HG02623 (cell line): Measurements from ENCODE around the gene DTD1.
"Not testable (repeated sequence)": the region's sequence is repeated elsewhere in the genome, so short reads cannot be mapped to it uniquely, and the experiment has no call there.

ENCODE experiments used
- ATAC-seq: cut with Tn5 transposase; IDR thresholded peaks from one replicate; pipeline ENCODE4 v1.9.1; 2021; ENCODE audit warnings: moderate library complexity; ENCODE audit not compliant: unreplicated experiment

Gene DTD1

DNA sequence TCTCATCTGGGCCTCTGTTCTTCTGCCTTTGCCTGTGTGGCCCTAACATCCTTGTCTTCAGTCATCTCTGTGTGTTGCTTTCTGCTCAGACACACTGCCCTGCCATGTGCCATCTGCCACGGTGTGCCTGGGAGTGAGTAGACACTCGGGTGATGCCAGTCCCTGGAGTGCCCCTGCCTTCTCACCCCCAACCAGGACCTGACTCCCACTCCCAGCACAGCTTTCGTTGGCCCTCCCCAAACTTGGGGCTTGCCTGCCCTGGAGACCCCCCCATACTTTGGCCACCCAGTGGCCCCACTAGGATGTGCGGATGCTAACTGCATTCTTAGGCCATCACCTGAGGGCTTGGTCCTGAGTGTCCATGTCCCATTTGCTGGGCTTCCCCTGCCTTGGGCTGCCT lies 149.3 kb downstream of the DTD1 start:
- ATAC-seq: no peak

DNA sequence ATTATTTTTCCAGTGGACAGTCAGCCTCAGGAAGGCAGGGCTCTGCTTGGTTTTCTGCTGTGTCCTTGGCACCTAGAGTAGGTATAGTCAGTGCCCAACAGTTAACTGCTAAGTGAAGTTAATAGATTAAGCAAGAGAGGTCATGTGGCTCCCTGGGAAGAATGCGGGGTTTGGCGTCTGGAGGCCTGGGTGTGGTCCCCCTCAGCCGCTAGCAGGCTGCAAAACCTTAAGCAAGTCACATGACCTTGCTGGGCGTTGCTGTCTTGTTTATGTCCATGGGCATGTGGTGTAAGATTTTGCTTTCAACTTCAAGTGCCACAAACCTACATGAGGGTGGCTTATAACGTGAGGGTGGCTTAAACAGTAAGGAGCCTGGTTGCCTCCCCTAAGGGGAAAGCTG lies 150.2 kb downstream of the DTD1 start:
- no peak for ATAC-seq

DNA sequence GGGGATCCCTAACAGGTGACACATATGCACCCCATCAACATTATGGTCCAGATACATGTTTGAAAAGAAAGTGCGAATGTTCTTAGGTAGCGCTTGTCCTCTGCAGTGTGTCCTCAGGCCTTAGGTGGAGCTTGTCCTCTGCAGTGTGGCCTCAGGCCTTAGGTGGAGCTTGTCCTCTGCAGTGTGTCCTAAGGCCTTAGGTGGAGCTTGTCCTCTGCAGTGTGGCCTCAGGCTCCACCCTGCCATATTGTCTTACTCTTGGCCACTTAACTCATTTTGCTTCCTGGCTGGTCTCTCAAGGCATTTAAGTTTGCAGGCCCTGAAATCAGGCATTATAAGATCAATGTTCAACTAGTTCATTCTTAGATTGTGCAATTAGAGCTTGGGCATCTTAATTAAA lies 151.0 kb downstream of the DTD1 start:
- ATAC-seq: no peak

DNA sequence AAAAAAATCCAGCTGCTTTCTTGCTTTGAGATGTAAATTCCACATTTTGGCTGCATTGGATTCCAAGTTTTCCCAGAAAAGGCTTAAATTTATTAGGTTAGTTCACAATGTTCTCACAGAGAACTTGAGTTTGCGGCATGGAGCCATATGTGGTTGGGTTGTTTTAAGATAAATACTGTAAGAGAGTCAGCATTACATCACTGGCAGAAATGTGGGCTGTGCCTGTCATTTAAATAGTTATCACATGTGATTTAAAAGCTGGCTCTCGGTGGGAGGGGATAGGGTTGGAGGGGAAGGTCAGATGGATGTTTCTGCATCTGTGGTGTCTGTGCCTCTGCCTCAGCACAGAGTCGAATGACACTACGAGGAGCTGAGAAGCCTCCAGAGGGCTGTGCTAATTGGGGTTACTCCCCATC lies 151.9 kb downstream of the DTD1 start:
- no peak for ATAC-seq

DNA sequence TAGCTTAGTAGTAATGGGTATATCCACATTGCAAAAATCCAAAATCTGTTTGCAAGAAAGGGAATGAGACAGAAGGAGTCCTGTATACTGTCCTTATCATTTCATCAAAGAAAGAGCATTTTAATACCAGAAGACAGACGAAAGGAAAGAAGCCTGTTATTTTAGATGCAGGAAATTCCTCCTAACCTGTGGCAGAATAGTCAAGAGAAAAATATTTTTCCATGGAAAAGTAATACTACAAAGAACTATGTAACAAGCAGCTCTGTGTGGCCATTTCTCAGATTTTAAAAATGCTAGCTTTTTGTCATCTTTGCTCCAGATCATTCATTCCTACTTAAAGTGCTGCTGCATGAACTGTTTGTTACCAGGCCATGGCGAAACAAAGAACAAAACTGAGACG lies 152.9 kb downstream of the DTD1 start:
- ATAC-seq: no peak

DNA sequence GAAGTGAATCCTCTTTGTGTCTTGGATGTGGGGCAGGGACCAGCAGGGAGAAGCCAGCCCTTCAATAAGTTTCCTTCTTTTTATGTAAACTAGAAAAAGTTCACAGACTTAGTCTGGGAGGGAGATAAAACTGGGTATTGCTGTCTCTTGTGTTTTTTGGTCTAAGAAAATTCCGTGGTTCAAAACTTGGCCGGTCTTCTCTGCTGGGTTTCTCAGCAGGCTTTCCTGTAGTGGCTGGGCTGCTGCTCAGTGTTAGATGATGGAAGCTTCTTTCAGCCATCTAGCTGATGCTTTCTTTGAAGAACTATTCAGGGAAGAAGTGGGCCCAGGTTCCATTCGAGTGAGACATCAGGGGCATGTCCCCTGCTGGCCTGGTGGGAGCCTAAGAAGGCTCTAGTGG lies 155.0 kb downstream of the DTD1 start:
- ATAC-seq: no peak

DNA sequence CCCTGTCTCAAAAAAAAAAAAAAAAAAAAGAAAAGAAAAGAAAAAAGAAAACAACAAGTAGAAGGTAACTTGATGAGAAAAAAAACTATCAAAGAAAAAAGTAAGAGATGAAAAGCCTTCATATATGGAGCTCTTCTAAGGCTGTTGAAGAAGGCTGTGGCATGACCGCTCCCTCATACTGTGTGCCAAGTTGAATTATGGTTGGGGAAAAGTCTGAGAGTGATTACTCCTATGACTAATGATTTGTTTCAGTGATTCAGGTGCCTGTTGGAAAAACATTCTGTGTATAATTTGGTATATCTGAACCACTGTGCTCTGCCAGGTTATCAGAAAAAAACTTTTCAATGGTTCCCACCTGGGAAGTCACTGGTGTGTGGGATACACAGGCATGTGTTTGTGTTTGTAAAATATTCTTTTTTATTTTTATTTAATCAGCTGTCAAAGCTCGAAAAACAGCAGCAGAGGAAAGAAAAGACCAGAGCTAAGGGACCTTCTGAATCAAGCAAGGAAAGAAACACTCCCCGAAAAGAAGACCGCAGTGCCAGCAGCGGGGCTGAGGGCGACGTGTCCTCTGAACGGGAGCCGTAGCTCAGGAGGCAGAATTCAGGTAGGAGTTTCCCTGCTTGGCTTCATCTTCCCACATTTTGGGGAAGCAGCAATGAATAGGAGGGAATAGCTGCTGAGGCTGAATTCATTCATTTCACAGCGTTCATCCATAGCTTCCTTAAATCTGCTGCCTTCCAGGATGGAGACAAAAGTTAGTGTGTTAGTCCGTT lies 156.0 kb downstream of the DTD1 start:
- no peak for ATAC-seq

DNA sequence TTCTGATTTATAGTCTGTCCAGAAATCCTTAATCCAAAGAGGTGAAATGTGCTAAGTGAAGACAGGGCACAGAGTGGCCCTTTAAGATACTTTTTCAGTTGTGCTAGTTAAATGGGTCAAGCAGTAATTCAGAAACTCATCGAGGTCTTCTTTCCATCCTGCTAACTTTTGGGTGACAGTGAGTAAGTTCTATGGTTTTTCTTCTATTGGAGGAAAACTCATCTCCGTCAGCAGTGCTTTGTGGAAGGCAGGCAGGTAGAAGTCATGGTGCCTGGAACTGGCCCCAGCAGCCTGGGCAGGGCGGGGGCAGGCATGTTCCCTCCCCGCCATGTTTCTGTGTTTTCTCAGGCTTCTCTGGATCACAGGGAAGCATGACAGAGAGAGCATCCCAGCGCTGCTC lies 159.2 kb downstream of the DTD1 start:
- no peak for ATAC-seq

DNA sequence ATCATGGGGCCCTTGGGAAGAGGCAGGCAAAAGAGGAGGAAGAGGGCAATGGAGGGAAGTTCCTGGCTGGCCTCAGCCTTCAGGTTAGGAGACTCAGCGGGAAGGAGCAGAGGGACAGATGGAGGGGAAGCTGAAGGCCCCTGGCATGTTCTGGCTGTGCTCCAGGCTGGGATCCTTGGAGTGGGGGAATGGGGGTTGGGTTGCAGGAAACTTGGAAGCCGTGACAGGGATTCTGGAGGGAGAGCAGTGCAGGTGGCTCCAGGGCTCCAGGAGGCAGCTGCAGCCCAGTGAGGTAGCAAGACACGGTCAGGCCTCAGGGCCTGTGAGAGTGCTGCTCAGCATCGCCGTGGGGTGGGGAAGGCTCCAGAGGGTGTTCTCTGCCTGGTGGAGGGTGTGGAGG lies 161.1 kb downstream of the DTD1 start:
- ATAC-seq: no peak

DNA sequence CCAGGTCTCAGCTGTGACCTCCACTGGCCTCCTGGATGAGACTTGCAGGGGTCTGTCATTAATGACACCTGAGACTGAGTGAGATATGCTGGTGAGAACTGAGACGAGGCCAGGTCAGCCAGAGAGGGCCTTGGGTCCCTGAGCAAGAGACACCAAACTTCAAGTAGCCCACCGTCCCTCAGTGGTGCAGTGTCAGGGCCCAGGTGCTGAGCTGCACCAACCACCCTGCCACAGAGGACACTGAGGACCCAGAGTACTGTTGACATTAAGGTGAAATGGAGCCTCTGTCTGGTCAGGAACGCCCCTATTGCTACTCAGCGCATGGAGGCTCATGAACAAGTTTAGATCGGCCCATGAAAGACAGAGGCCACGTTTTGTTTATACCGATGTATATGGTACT lies 161.7 kb downstream of the DTD1 start:
- ATAC-seq: no peak

DNA sequence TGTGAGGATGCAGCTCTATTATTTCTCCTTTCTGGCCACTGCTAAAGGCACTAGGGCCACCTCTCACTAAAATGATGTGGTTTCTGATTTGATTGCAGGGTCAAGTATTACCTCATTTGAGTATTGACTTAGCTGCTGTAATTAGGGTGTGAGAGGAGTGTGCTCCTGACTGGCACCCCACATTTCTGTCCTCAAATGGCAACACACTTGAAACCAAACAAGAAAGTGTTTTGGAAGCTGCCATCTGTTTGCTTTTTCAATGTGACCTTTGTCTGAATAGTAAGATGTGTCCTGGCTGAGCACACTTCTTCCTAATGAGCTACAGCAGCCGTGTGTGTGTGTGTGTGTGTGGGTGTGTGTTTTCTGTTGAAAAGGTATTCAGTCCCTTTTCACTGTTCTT lies 162.9 kb downstream of the DTD1 start:
- ATAC-seq: no peak

DNA sequence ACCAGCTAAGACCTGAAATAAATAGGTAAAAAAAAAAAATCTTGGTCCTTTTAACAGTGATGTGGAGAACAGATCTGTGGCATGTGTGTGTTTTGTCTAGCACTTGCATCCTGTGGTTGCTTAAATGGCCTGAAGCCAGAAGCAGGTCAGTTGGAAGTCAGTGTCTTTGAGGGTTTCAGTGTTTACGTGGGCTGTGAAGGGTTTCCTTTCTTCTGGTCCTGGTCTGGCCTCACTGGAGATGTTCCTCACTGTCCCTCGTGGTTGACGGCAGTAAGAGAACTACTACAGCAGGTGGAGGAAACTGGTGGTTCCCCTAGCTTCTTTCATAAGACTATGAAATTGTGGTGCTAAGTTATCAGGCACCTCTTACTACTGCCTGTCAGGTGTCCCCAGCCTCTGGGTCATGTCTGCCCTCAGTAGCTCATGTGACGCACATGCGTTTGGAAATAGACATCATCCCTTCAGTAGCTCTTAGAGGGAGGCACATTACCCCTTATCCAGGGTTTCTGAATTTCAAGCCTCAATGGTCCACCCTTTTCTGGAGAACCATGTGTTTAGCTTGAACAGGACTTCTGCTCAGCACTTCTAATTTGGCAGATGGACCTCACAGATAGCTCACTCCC lies 166.3 kb downstream of the DTD1 start:
- peak; percentile 96 for ATAC-seq

DNA sequence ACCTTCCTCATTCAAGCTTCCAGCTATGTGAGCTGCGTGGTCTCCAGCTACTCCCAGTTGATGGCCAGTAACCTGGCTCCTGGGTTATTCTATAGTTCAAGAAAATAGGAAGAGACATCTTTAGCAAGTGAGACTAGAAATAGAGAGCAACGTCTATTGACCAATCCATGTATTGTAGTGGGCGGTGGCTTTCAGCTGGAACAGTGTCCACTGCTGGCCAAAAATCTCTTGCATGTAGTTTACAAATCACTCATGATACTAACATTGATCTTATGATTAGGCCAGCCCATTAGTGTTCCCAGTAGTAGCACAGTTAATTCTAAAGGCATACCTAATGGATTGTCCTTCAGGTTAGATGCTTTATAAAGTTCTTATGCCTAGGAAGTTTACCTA lies 166.8 kb downstream of the DTD1 start:
- ATAC-seq: no peak

DNA sequence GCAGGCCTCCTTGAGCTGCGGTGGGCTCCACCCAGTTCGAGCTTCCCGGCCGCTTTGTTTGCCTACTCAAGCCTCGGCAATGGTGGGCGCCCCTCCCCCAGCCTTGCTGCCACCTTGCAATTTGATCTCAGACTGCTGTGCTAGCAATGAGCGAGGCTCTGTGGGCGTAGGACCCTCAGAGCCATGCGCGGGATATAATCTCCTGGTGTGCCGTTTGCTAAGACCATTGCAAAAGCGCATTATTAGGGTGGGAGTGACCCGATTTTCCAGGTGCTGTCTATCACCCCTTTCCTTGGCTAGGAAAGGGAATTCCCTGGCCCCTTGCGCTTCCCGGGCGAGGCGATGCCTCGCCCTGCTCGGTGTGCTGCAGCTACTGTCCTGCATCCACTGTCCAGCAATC lies 173.0 kb downstream of the DTD1 start:
- ATAC-seq: not testable (repeated sequence)

DNA sequence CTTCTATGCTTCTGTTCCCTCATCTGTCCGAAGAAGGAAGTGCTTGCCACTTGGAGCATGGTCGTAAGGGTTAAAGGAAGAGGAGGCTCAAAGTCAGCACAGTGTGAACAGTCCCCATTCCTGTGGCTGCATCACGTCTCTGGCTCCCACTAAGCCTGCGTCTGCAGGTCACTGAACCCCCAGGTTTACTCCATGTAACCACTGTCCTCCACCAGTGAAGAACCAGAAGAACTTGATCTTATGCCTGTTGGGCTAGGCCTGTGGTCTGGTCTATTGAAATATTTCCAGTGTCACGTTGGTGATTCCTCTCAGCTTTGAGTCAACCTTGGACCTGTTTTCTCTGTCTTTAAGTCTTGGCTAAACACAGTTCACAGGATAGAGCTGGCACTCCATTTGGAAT lies 179.8 kb downstream of the DTD1 start:
- ATAC-seq: no peak

DNA sequence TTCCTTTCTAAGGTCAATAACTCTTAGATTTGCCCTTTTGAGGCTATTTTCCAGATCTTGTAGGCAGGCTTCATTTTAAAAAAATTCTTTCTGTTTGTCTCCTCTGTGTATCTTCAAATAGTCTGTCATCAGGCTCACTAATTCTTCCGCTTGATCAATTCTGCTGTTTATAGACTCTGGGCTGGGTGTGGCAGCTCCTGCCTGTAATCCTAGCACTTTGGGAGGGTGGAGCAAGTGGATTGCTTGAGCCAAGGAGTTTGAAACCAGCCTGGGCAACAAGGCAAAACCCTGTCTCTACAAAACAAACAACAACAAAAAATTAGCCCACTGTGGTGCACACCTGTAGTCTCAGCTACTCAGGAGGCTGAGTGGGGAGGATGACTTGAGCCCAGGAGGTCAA lies 185.7 kb downstream of the DTD1 start:
- no peak for ATAC-seq

DNA sequence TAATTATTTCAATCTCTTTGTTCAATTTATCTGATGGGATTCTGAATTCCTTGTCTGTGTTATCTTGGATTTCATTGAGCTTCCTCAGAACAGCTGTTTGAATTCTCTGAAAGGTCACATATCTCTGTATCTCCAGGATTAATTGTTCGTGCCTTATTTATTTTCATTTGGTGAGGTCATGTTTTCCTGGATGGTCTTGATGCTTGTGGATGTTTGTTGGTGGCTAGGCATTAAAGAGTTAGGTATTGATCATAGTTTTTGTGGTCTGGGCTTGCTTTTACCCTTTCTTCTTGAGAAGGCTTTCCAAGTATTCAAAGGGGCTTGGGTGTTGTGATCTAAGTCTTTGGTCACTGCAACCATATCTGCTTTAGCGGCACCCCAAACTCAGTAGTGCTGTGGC lies 186.4 kb downstream of the DTD1 start:
- ATAC-seq: no peak

DNA sequence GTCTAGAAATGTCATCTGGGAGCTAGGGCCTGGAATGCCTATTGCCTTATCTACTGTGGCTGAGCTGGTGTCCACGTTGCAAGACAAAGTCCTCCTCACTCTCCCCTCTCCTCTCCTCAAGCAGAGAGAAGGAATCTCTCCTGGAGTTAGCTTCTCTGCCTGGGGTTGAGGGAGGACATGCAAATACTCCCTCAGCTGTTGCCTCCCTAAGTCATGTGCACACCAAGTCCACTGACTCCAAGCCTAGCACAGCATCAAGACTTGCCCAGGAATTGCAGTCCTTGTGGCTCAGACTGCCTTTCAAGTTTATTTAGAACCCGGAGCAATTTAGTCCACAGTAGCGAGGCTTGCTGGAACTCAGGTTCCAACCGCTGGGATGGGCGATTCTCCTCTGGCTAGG lies 187.8 kb downstream of the DTD1 start:
- no peak for ATAC-seq

DNA sequence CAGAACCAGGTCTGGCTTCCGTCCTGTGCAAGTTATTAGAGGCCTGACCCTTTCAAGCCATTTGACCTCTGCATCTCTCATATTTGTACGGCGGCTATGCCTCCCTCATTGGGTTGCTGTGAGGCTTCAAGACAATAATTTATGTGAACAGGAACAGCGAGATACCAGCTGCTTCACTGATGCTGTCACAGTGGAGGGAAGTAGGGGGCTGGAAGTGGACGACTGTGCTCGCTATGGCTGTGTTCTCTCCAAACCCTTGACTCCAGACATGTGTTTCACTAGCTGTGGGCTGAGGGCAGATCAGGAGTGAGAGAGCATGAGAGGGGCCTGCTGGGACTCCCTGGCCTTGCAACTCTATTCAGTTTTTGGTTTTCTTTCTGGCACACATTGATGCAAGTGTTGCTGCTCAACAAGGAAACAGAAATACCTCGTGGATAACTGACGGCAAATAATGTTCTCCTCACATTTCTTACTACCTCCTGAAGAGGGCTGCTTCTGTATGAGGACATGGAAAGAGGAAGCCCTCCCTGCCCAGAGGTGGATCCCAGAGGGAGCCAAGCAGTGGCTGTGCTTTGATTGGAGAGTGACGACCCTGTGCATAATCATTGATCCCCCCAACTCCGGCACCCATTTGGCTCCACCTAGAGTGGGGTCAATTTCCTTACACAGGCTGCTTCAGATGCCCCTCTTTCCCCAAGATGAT lies 191.0 kb downstream of the DTD1 start:
- no peak for ATAC-seq

DNA sequence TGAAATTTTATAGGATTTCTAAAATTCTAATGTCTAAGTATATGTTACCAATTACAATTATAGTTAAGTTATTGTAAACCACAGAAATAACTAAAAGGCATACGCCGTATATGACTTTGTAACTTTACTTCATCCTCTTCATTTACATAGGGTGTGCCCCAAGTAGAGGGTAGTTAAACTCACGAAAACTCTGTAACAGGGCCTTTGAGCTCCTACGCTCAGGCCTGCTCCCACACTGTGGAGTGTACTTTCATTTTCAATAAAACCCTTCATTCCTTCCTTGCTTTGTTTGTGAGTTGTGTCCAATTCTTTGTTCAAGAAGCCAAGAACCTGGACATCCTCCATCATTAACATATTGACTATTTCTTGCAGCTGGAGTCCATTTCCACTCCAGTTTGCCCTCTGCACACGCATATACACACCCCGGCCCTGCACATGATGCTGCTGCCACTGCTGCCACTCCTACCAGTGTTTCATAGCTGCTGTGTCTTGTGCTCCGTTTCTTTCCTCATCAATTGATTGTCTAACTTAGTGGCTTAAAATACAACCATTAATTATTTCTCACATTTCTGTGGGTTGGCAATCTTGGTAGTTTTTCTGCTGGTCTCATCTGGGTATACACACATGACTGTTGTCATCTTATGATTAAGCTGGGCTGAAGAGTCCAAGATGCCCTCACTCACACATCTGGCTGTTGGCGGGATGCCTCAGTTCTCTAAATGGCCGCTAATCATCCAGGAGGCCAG lies 192.7 kb downstream of the DTD1 start:
- ATAC-seq: no peak

DNA sequence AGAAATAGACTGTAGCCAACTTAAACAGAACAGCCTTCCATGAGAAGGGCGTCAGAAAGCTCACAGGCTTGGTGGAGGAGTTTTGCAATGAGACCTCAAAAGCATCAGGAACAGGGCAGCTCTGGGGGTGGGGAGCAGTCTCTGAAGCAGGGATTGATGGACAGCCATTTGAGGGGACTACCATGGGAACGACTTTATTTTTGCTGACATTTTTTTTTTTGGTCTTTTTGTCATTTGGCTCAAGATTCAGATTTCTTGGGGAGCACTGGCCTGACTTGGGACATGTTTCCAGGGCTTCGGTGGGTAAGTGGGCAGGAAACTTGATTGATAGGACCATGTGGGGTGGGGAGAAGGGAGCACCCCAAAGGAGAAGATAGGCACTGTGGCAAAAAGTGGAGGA lies 193.7 kb downstream of the DTD1 start:
- no peak for ATAC-seq
